KMS-11 (cell line): ENCODE results near the gene NOTCH2.

Source experiments
- H2AFZ ChIP-seq: fragments of 200-600 bp; sonication (generic); 2 replicates; pipeline ENCODE4 v1.6.1; 2016; ENCODE audit warnings: antibody characterized with exemption, mixed run types, low read depth
- H3K27ac ChIP-seq: fragments of 200-600 bp; sonication (generic); 2 replicates; pipeline ENCODE4 v1.6.1; 2016; ENCODE audit warnings: mild to moderate bottlenecking, mixed run types
- H3K27me3 ChIP-seq: fragments of 200-600 bp; sonication (generic); 2 replicates; pipeline ENCODE4 v1.6.1; 2017; ENCODE audit warnings: mild to moderate bottlenecking, low read depth, mixed run types, moderate library complexity; ENCODE audit not compliant: insufficient read depth
- H3K36me3 ChIP-seq: fragments of 200-600 bp; sonication (generic); 2 replicates; pipeline ENCODE4 v1.6.1; 2017; ENCODE audit warnings: mild to moderate bottlenecking, mixed run types; ENCODE audit not compliant: insufficient read depth
- H3K4me1 ChIP-seq: fragments of 200-600 bp; sonication (generic); 2 replicates; pipeline ENCODE4 v1.6.1; 2016; ENCODE audit warnings: mild to moderate bottlenecking, low read depth, mixed run types; ENCODE audit not compliant: poor library complexity, severe bottlenecking
- H3K4me2 ChIP-seq: fragments of 200-600 bp; sonication (generic); 2 replicates; pipeline ENCODE4 v1.7.0; 2016; ENCODE audit warnings: mild to moderate bottlenecking, mixed run types
- H3K4me3 ChIP-seq: fragments of 200-600 bp; sonication (generic); IDR thresholded peaks from 2 replicates; pipeline ENCODE4 v1.6.1; 2017; ENCODE audit warnings: low read depth, low read length, mixed read lengths; ENCODE audit not compliant: insufficient read depth
- H3K79me2 ChIP-seq: fragments of 200-600 bp; sonication (generic); 2 replicates; pipeline ENCODE4 v1.6.1; 2016; ENCODE audit warnings: low read depth, mixed run types; ENCODE audit not compliant: insufficient read depth
- H3K9ac ChIP-seq: fragments of 200-600 bp; sonication (generic); 2 replicates; pipeline ENCODE4 v1.6.1; 2016; ENCODE audit warnings: mild to moderate bottlenecking, mixed run types
- H4K20me1 ChIP-seq: fragments of 200-600 bp; sonication (generic); 2 replicates; pipeline ENCODE4 v1.6.1; 2016; ENCODE audit warnings: mild to moderate bottlenecking, mixed run types; ENCODE audit not compliant: insufficient read depth
- CTCF ChIP-seq: fragments of 200-600 bp; sonication (generic); conservative IDR thresholded peaks from 2 replicates; pipeline ENCODE4 v1.6.1; 2017; ENCODE audit warnings: low read depth, mild to moderate bottlenecking, antibody characterized with exemption, low read length, moderate library complexity, mixed read lengths

Gene NOTCH2

DNA sequence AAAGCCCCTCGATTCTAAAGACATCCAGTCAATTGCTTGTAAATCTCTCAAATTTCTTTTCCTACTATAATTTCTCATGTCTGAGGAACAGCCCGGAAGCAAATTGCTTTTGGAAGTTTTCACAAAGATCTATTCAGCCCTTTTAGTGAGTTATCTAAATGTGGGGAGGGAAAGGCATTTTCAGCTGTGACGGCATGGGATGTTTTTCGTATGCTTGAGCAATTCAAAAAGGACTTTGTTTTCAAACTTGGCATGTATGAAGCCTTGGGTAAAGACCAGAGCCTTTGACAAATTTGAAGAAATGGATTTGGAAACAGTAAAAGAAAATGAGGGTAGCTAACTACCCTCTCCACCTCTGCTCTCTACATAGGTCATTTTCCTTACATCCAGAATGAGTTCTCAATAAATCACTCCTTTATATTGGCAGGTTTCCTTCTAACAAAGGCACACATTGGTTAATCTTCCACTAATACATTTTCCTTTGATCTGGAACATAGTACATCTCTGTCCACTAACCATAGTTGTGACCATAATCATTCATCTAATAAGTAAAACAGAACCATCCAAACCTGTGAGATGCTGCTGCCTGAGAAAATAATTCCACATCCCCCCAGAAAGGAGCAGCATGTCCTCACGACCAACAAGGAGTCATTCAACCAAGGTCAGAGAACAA, 107.0 kb downstream of the NOTCH2 start:
- H3K4me2 ChIP-seq = no peak overlapping the region
- no peak overlapping the region for H2AFZ ChIP-seq
- H3K4me1 ChIP-seq = no peaks in the 10 kb centered on the region
- no peak overlapping the region for H3K4me3 ChIP-seq
- H3K27ac ChIP-seq = no peak overlapping the region
- no peaks in the 10 kb centered on the region for H3K36me3 ChIP-seq
- H3K9ac ChIP-seq = no peak overlapping the region
- H3K27me3 ChIP-seq = no peaks in the 10 kb centered on the region
- no peaks in the 10 kb centered on the region for H3K79me2 ChIP-seq
- no peaks in the 10 kb centered on the region for H4K20me1 ChIP-seq
- no peak for TF ChIP-seq CTCF

- Histone ChIP-seq H3K4me2 (no peak overlapping the region), H3K27me3 (no peaks in the 10 kb centered on the region), H3K9ac (no peak overlapping the region), H3K4me3 (no peak overlapping the region), H3K79me2 (no peaks in the 10 kb centered on the region), H3K4me1 (peaks cover 11% of the 10 kb centered on the region), H3K36me3 (no peaks in the 10 kb centered on the region), H4K20me1 (no peaks in the 10 kb centered on the region), H3K27ac (no peak overlapping the region), H2AFZ (no peak overlapping the region)
- TF ChIP-seq CTCF = no peak
These were observed 109.0 kb downstream of the NOTCH2 start for GRCh38 chr1:119960501-119960900.

- no peak for TF ChIP-seq CTCF
- no peaks in the 10 kb centered on the region for H3K79me2 ChIP-seq
- no peaks in the 10 kb centered on the region for H4K20me1 ChIP-seq
- H2AFZ ChIP-seq = no peak overlapping the region
- no peaks in the 10 kb centered on the region for H3K27me3 ChIP-seq
- no peak overlapping the region for H3K4me3 ChIP-seq
- peaks cover 11% of the 10 kb centered on the region for H3K4me1 ChIP-seq
- H3K9ac ChIP-seq = no peak overlapping the region
- no peak overlapping the region for H3K4me2 ChIP-seq
- no peaks in the 10 kb centered on the region for H3K36me3 ChIP-seq
- no peak overlapping the region for H3K27ac ChIP-seq
These were observed 109.9 kb downstream of the NOTCH2 start for GRCh38 chr1:119959268-119960220.

- no peak for TF ChIP-seq CTCF
- Histone ChIP-seq H3K27ac (no peak overlapping the region), H4K20me1 (no peaks in the 10 kb centered on the region), H3K4me2 (no peak overlapping the region), H3K36me3 (no peaks in the 10 kb centered on the region; the same call in 1 of the 2 replicates), H3K4me1 (peaks cover 11% of the 10 kb centered on the region), H3K27me3 (no peaks in the 10 kb centered on the region), H3K9ac (no peak overlapping the region), H3K79me2 (no peaks in the 10 kb centered on the region), H3K4me3 (no peak overlapping the region), H2AFZ (no peak overlapping the region)
These were observed 111.2 kb downstream of the NOTCH2 start for GRCh38 chr1:119958223-119958622.
